GM23338 (cell line): Measurements from ENCODE around the gene ACTN2. TPM values are rescaled to one million over a fixed set of nuclear protein-coding genes. Genes with fewer than 3 reads are reported as not detected.

Source experiments
- CREB1 ChIP-seq: fragments of 250-450 bp; sonication (Bioruptor Pico); IDR thresholded peaks from 2 replicates; pipeline ENCODE4 v1.5.0; 2020; ENCODE audit warnings: low read depth, mild to moderate bottlenecking, moderate library complexity
- CTCF ChIP-seq, 2 experiments: fragments of 200-600 bp in 1 of 2; sonication (generic) in 1 of 2; conservative IDR thresholded peaks; 2 replicates each; pipeline versions ENCODE4 v1.5.1 to v1.6.1; 2016 to 2017; ENCODE audit warnings: antibody characterized with exemption in 2 of 2, low read depth in 2 of 2, mild to moderate bottlenecking in 2 of 2, moderate library complexity in 1 of 2
- EZH2phosphoT487 ChIP-seq: fragments of 200-600 bp; sonication (generic); IDR thresholded peaks from one replicate; pipeline ENCODE4 v1.8.1; 2018; ENCODE audit warnings: antibody characterized with exemption; ENCODE audit not compliant: unreplicated experiment
- polyA plus RNA-seq: library from polyadenylated mRNA; unstranded; fragments of >200 nt; fragmentation: Nextera tagmentation; extraction: Ambion mirVana; gene quantifications from 2 replicates; pipeline ENCODE4 v1.2.1, GENCODE V29; 2016
- total RNA-seq: library from RNA; depleted of rRNA; stranded (reverse); fragments of >200 nt; shearing (Covaris generic); gene quantifications from 2 replicates; pipeline ENCODE4 v1.2.3, GENCODE V29; 2014
- TF ChIP-seq, protein P1 (sequence below): fragments of 250-450 bp; sonication (Bioruptor Pico); IDR thresholded peaks from 2 replicates; pipeline ENCODE4 v1.5.0; 2020; ENCODE audit warnings: mild to moderate bottlenecking, moderate library complexity
- TF ChIP-seq, protein P2 (sequence below): IDR thresholded peaks from one replicate; pipeline ENCODE4 v1.6.1; 2018; ENCODE audit warnings: antibody characterized with exemption; ENCODE audit not compliant: unreplicated experiment
- TF ChIP-seq, protein P3 (sequence below): IDR thresholded peaks from 2 replicates; pipeline ENCODE4 v1.6.1; 2016; ENCODE audit warnings: antibody characterized with exemption

The ACTN2 gene
- total and polyA plus RNA-seq, 2 experiments from 2014 or later: 1.9 to 2.8 TPM

DNA sequence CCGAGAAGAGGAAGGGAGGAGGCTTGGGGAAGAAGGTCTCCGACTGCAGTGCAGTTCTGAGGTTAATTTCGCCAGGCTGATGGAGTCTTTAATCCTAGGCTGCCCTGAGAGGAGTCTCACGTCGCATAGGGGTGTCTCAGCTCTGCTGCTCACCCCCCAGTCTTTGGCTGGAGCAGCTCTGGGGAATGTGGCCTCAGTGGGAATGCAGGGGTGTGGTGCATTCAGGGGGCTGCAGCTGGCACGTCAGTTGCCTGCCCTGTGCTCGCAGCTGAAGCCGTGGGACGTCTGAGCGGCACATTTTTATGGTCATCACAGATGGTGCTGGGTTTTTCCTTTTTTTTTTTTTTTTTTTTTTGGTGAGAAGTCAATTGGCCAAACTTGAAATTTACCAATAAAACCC lies 38.2 kb downstream of the ACTN2 start (continued):
- TF ChIP-seq, protein P1, sequence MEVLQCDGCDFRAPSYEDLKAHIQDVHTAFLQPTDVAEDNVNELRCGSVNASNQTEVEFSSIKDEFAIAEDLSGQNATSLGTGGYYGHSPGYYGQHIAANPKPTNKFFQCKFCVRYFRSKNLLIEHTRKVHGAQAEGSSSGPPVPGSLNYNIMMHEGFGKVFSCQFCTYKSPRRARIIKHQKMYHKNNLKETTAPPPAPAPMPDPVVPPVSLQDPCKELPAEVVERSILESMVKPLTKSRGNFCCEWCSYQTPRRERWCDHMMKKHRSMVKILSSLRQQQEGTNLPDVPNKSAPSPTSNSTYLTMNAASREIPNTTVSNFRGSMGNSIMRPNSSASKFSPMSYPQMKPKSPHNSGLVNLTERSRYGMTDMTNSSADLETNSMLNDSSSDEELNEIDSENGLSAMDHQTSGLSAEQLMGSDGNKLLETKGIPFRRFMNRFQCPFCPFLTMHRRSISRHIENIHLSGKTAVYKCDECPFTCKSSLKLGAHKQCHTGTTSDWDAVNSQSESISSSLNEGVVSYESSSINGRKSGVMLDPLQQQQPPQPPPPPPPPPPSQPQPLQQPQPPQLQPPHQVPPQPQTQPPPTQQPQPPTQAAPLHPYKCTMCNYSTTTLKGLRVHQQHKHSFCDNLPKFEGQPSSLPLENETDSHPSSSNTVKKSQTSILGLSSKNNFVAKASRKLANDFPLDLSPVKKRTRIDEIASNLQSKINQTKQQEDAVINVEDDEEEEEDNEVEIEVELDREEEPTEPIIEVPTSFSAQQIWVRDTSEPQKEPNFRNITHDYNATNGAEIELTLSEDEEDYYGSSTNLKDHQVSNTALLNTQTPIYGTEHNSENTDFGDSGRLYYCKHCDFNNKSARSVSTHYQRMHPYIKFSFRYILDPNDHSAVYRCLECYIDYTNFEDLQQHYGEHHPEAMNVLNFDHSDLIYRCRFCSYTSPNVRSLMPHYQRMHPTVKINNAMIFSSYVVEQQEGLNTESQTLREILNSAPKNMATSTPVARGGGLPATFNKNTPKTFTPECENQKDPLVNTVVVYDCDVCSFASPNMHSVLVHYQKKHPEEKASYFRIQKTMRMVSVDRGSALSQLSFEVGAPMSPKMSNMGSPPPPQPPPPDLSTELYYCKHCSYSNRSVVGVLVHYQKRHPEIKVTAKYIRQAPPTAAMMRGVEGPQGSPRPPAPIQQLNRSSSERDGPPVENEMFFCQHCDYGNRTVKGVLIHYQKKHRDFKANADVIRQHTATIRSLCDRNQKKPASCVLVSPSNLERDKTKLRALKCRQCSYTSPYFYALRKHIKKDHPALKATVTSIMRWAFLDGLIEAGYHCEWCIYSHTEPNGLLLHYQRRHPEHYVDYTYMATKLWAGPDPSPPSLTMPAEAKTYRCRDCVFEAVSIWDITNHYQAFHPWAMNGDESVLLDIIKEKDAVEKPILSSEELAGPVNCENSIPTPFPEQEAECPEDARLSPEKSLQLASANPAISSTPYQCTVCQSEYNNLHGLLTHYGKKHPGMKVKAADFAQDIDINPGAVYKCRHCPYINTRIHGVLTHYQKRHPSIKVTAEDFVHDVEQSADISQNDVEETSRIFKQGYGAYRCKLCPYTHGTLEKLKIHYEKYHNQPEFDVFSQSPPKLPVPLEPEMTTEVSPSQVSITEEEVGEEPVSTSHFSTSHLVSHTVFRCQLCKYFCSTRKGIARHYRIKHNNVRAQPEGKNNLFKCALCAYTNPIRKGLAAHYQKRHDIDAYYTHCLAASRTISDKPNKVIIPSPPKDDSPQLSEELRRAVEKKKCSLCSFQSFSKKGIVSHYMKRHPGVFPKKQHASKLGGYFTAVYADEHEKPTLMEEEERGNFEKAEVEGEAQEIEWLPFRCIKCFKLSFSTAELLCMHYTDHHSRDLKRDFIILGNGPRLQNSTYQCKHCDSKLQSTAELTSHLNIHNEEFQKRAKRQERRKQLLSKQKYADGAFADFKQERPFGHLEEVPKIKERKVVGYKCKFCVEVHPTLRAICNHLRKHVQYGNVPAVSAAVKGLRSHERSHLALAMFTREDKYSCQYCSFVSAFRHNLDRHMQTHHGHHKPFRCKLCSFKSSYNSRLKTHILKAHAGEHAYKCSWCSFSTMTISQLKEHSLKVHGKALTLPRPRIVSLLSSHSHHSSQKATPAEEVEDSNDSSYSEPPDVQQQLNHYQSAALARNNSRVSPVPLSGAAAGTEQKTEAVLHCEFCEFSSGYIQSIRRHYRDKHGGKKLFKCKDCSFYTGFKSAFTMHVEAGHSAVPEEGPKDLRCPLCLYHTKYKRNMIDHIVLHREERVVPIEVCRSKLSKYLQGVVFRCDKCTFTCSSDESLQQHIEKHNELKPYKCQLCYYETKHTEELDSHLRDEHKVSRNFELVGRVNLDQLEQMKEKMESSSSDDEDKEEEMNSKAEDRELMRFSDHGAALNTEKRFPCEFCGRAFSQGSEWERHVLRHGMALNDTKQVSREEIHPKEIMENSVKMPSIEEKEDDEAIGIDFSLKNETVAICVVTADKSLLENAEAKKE: no peak
- TF ChIP-seq, protein P2, sequence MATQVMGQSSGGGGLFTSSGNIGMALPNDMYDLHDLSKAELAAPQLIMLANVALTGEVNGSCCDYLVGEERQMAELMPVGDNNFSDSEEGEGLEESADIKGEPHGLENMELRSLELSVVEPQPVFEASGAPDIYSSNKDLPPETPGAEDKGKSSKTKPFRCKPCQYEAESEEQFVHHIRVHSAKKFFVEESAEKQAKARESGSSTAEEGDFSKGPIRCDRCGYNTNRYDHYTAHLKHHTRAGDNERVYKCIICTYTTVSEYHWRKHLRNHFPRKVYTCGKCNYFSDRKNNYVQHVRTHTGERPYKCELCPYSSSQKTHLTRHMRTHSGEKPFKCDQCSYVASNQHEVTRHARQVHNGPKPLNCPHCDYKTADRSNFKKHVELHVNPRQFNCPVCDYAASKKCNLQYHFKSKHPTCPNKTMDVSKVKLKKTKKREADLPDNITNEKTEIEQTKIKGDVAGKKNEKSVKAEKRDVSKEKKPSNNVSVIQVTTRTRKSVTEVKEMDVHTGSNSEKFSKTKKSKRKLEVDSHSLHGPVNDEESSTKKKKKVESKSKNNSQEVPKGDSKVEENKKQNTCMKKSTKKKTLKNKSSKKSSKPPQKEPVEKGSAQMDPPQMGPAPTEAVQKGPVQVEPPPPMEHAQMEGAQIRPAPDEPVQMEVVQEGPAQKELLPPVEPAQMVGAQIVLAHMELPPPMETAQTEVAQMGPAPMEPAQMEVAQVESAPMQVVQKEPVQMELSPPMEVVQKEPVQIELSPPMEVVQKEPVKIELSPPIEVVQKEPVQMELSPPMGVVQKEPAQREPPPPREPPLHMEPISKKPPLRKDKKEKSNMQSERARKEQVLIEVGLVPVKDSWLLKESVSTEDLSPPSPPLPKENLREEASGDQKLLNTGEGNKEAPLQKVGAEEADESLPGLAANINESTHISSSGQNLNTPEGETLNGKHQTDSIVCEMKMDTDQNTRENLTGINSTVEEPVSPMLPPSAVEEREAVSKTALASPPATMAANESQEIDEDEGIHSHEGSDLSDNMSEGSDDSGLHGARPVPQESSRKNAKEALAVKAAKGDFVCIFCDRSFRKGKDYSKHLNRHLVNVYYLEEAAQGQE: no peak
- TF ChIP-seq, protein P3, sequence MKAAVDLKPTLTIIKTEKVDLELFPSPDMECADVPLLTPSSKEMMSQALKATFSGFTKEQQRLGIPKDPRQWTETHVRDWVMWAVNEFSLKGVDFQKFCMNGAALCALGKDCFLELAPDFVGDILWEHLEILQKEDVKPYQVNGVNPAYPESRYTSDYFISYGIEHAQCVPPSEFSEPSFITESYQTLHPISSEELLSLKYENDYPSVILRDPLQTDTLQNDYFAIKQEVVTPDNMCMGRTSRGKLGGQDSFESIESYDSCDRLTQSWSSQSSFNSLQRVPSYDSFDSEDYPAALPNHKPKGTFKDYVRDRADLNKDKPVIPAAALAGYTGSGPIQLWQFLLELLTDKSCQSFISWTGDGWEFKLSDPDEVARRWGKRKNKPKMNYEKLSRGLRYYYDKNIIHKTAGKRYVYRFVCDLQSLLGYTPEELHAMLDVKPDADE: no peak
- TF ChIP-seq CREB1: no peak
- no peak for TF ChIP-seq CTCF (conservative IDR thresholded peaks at IDR 0.05; ENCODE audit: low read depth in 2 of 2)
- no peak for TF ChIP-seq EZH2phosphoT487
